Measurements from ENCODE around the gene MAP7.

DNA sequence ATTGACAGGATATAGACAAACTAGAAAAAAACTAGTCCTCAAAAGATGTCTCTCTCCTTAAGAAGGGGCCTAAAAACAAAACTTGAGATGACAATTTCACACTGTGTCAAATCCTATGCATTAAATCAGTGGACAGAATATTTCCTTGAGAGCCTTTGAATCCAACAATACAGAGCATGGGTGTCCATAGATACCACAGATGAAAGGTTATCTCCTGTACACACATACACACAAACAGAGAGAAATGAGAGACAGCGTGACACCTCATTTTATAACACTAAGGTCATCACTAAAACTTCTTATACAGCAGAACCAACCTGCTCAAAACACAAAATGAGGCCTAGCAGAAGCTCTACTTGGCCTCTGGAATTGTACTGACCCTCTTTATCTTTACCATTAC is 55.5 kb downstream of the MAP7 start:
- TF ChIP-seq, protein P1, sequence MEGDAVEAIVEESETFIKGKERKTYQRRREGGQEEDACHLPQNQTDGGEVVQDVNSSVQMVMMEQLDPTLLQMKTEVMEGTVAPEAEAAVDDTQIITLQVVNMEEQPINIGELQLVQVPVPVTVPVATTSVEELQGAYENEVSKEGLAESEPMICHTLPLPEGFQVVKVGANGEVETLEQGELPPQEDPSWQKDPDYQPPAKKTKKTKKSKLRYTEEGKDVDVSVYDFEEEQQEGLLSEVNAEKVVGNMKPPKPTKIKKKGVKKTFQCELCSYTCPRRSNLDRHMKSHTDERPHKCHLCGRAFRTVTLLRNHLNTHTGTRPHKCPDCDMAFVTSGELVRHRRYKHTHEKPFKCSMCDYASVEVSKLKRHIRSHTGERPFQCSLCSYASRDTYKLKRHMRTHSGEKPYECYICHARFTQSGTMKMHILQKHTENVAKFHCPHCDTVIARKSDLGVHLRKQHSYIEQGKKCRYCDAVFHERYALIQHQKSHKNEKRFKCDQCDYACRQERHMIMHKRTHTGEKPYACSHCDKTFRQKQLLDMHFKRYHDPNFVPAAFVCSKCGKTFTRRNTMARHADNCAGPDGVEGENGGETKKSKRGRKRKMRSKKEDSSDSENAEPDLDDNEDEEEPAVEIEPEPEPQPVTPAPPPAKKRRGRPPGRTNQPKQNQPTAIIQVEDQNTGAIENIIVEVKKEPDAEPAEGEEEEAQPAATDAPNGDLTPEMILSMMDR (IDR thresholded peaks at IDR 0.05; ENCODE audit: low read depth, low read length), result no peak
- no peak for TF ChIP-seq EZH2phosphoT487 (IDR thresholded peaks at IDR 0.05; ENCODE audit: low read depth)

Data from OCI-LY3 (cell line).